GM12878 (cell line): ENCODE results near the gene BTBD6. TPM values are rescaled to one million over a fixed set of nuclear protein-coding genes. Genes with fewer than 3 reads are reported as not detected.

Experiments used
- ATAC-seq: fragments of 200-7000 bp; cut with Tn5 transposase; 3 replicates; pipeline ENCODE4 v1.9.1; 2020; ENCODE audit warnings: mild to moderate bottlenecking, moderate library complexity
- BruUV-seq: library from RNA; stranded (reverse); fragments of 400-500 nt; replicated peaks from 2 replicates; lab custom pipeline; 2021; lab: Mats Ljungman, UMichigan
- CTCF ChIA-PET: fragments of 300-600 bp; sonication (Branson Sonifier 250); formaldehyde crosslinking; extraction: SDS; loops from one replicate; lab custom pipeline; 2021; ENCODE audit warnings: inconsistent platforms; lab: Yijun Ruan, JAX
- POLR2A ChIA-PET: fragments of 350-600 bp; formaldehyde crosslinking; extraction: SDS; loops from one replicate; lab custom pipeline; 2021; ENCODE audit warnings: inconsistent platforms; lab: Charles Lee
- RAD21 ChIA-PET: fragments of 300-600 bp; sonication (Branson Sonifier 250); formaldehyde crosslinking; loops from one replicate; lab custom pipeline; 2023; ENCODE audit warnings: antibody characterized with exemption; ENCODE audit not compliant: unreplicated experiment; lab: Charles Lee
- SMC1A ChIA-PET: fragments of 300-600 bp; sonication (Branson Sonifier 250); formaldehyde crosslinking; loops from one replicate; lab custom pipeline; 2023; ENCODE audit not compliant: unreplicated experiment, uncharacterized antibody; lab: Charles Lee
- DNase-seq: peaks from one replicate; pipeline ENCODE4 v3.0.0-alpha.2; 2011; ENCODE audit warnings: low read depth, low spot score
- FAIRE-seq: peaks from 3 replicates; lab custom pipeline; 2011; peaks lifted over from hg19 to GRCh38; lab: Jason Lieb, UNC
- H2AFZ ChIP-seq: 2 replicates; pipeline ENCODE4 v1.6.0; 2011; ENCODE audit warnings: low read depth, low read length, control low read depth; ENCODE audit not compliant: control insufficient read depth
- H3K27ac ChIP-seq: 2 replicates; pipeline ENCODE4 v1.5.1; 2011; ENCODE audit warnings: control low read depth; ENCODE audit not compliant: control insufficient read depth, insufficient read depth
- H3K27me3 ChIP-seq, 2 experiments: replicated peaks in 1 of 2; 2 replicates each; pipeline versions ENCODE4 v1.6.0 to v1.6.1; 2011; ENCODE audit warnings: low read length in 1 of 2; ENCODE audit not compliant: control insufficient read depth in 2 of 2, insufficient read depth in 2 of 2
- H3K36me3 ChIP-seq, 2 experiments: 2 replicates each; pipeline ENCODE4 v1.5.1; 2011; ENCODE audit warnings: low read length in 1 of 2; ENCODE audit not compliant: control insufficient read depth in 2 of 2, insufficient read depth in 2 of 2
- H3K4me1 ChIP-seq: 2 replicates; pipeline ENCODE4 v1.6.1; 2011; ENCODE audit warnings: mild to moderate bottlenecking, low read length, moderate library complexity, mixed read lengths; ENCODE audit not compliant: control insufficient read depth, insufficient read depth
- H3K4me2 ChIP-seq: 2 replicates; pipeline ENCODE4 v1.6.0; 2011; ENCODE audit warnings: control low read depth; ENCODE audit not compliant: control insufficient read depth, insufficient read depth
- H3K4me3 ChIP-seq: fragments of 200-600 bp; sonication (generic); 2 replicates; pipeline ENCODE4 v1.5.1; 2016
- H3K79me2 ChIP-seq: 2 replicates; pipeline ENCODE4 v1.6.0; 2011; ENCODE audit warnings: low read length; ENCODE audit not compliant: control insufficient read depth, insufficient read depth
- H3K9ac ChIP-seq: 2 replicates; pipeline ENCODE4 v1.8.0; 2011; ENCODE audit warnings: low read length, control low read depth, mixed read lengths; ENCODE audit not compliant: control insufficient read depth, insufficient read depth
- H3K9me3 ChIP-seq: replicated peaks from 3 replicates; pipeline ENCODE4 v1.5.1; 2011; ENCODE audit warnings: mild to moderate bottlenecking, low read length; ENCODE audit not compliant: control insufficient read depth, insufficient read depth
- H4K20me1 ChIP-seq: 2 replicates; pipeline ENCODE4 v1.6.0; 2011; ENCODE audit not compliant: control insufficient read depth, insufficient read depth
- BHLHE40 ChIP-seq, 2 experiments: fragments of 450-650 bp in 1 of 2; IDR thresholded peaks; 2 replicates each; pipeline ENCODE4 v1.6.1; 2011 to 2017; ENCODE audit warnings: low read depth in 2 of 2, borderline replicate concordance in 1 of 2, improper control_type of control experiment in 1 of 2, low read length in 1 of 2, mild to moderate bottlenecking in 1 of 2
- CEBPB ChIP-seq, 2 experiments: fragments of 150-350 bp in 1 of 2; IDR thresholded peaks; 2 replicates each; pipeline ENCODE4 v1.6.1; 2012 to 2014; ENCODE audit warnings: low read depth in 2 of 2, low read length in 2 of 2, borderline replicate concordance in 1 of 2, inconsistent platforms in 1 of 2
- CTCF ChIP-seq, 3 experiments: IDR thresholded peaks in 2 of 3; conservative IDR thresholded peaks in 1 of 3; 2 replicates each; pipeline ENCODE4 v1.5.1; 2011; ENCODE audit warnings: low read depth in 3 of 3, low read length in 3 of 3, mild to moderate bottlenecking in 3 of 3, control low read depth in 2 of 3, moderate library complexity in 2 of 3, inconsistent platforms in 1 of 3, mixed read lengths in 1 of 3; ENCODE audit not compliant: control insufficient read depth in 2 of 3, insufficient read depth in 1 of 3; ENCODE audit errors: extremely low read depth in 1 of 3
- HDGF ChIP-seq: fragments of 450-650 bp; IDR thresholded peaks from 2 replicates; pipeline ENCODE4 v1.6.1; 2016; ENCODE audit warnings: antibody characterized with exemption
- NR2F1 ChIP-seq: fragments of 450-650 bp; conservative IDR thresholded peaks from 2 replicates; pipeline ENCODE4 v1.6.1; 2017; ENCODE audit warnings: mild to moderate bottlenecking
- RAD21 ChIP-seq: IDR thresholded peaks from 2 replicates; pipeline ENCODE4 v1.6.1; 2011; ENCODE audit warnings: mild to moderate bottlenecking, low read depth, low read length, moderate library complexity; ENCODE audit not compliant: insufficient read depth
- RUNX3 ChIP-seq: IDR thresholded peaks from 2 replicates; pipeline ENCODE4 v1.6.1; 2012; ENCODE audit warnings: low read length, inconsistent platforms
- TAF1 ChIP-seq: IDR thresholded peaks from 2 replicates; pipeline ENCODE4 v1.6.1; 2011; ENCODE audit warnings: mild to moderate bottlenecking, low read depth, low read length, borderline replicate concordance
- WGBS: methylation state at CpG from one replicate; pipeline ENCODE4 v1.1.6; 2016; ENCODE audit warnings: low lambda C conversion rate; ENCODE audit not compliant: insufficient replicate concordance, insufficient coverage; ENCODE audit errors: missing lambda C conversion rate; 5-methylcytosine and 5-hydroxymethylcytosine counted together
- in situ Hi-C: fragments of 300-500 bp; cut with MboI; formaldehyde crosslinking; loops from 9 replicates; pipeline ENCODE4 v1.14.3; 2018; ENCODE audit warnings: mixed read lengths
- intact Hi-C: fragments of 100-400 bp; cut with micrococcal nuclease; formaldehyde crosslinking; loops from one replicate; pipeline ENCODE4 v1.14.2; 2022; ENCODE audit not compliant: unreplicated experiment
- polyA plus RNA-seq, 11 experiments: library from polyadenylated mRNA; depleted of rRNA in 4 of 11; unstranded in 6 of 11; stranded (reverse) in 5 of 11; fragments of >200 nt; fragmentation: Nextera tagmentation in 4 of 11; fragmentation: Illumina TruSeq in 1 of 11; extraction: Ambion mirVana in 4 of 11; extraction: Trizol in 1 of 11; gene quantifications; 1 replicate in 1 of 11; 2 replicates in 10 of 11; pipeline versions ENCODE4 v1.2.1 to v1.2.3, GENCODE V29; 2011 to 2016; ENCODE audit warnings: inconsistent platforms in 2 of 11, missing spikeins in 2 of 11, low read depth in 1 of 11
- total RNA-seq, 4 experiments: library from RNA; depleted of rRNA in 3 of 4; stranded (reverse); fragments of >200 nt in 3 of 4; fragmentation: Illumina TruSeq in 1 of 4; extraction: Trizol in 1 of 4; gene quantifications; 2 replicates each; pipeline versions ENCODE4 v1.2.1 to v1.2.3, GENCODE V29; 2013 to 2021
- TF ChIP-seq, protein P1 (sequence below): fragments of 450-650 bp; conservative IDR thresholded peaks from 2 replicates; pipeline ENCODE4 v1.6.1; 2017; ENCODE audit warnings: mild to moderate bottlenecking, moderate library complexity

BTBD6 gene
- total and polyA plus RNA-seq, 10 of the 15 experiments (the other 5 are each of a cell fraction or from before 2014, with no cell fraction given), result 1.4 to 36.5 (median 15.8) TPM

GRCh38 chr14:105290621-105291346 lies 42.5 kb downstream of the BTBD6 start:
- TF ChIP-seq RUNX3 (peak; percentile 51), RAD21 (peak; percentile 52), TAF1 (no peak), NR2F1 (no peak), CTCF (IDR thresholded peaks at IDR 0.05 in 2 of 3, conservative IDR thresholded peaks at IDR 0.05 in 1 of 3; ENCODE audit: control insufficient read depth in 2 of 3, extremely low read depth in 1 of 3, insufficient read depth in 1 of 3, low read depth in 3 of 3, low read length in 3 of 3) (peak in 2 of 3 experiments; percentile 17 to 21; a peak in 1 of 6 replicates), CEBPB (IDR thresholded peaks at IDR 0.05; ENCODE audit: borderline replicate concordance in 1 of 2, low read depth in 2 of 2, low read length in 2 of 2) (no peak), HDGF (0 out of 2 replicates have a peak, but pooled peaks have one; percentile 23), BHLHE40 (IDR thresholded peaks at IDR 0.05; ENCODE audit: borderline replicate concordance in 1 of 2, low read depth in 2 of 2, low read length in 1 of 2) (peak in 1 of 2 experiments; percentile 29; a peak in 1 of 4 replicates)
- TF ChIP-seq, protein P1, sequence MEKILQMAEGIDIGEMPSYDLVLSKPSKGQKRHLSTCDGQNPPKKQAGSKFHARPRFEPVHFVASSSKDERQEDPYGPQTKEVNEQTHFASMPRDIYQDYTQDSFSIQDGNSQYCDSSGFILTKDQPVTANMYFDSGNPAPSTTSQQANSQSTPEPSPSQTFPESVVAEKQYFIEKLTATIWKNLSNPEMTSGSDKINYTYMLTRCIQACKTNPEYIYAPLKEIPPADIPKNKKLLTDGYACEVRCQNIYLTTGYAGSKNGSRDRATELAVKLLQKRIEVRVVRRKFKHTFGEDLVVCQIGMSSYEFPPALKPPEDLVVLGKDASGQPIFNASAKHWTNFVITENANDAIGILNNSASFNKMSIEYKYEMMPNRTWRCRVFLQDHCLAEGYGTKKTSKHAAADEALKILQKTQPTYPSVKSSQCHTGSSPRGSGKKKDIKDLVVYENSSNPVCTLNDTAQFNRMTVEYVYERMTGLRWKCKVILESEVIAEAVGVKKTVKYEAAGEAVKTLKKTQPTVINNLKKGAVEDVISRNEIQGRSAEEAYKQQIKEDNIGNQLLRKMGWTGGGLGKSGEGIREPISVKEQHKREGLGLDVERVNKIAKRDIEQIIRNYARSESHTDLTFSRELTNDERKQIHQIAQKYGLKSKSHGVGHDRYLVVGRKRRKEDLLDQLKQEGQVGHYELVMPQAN, result no peak
- Histone ChIP-seq H3K9ac (no peak overlapping the region), H3K79me2 (peaks cover 48% of the 10 kb centered on the region), H2AFZ (no peak overlapping the region), H3K4me2 (no peak overlapping the region; the same call in 1 of the 2 replicates), H3K4me1 (peaks cover 50% of the 10 kb centered on the region), H3K36me3 (no peaks in the 10 kb centered on the region), H3K4me3 (no peak overlapping the region), H3K27me3 (no peaks in the 10 kb centered on the region), H3K9me3 (no peaks in the 10 kb centered on the region), H4K20me1 (peaks cover 4% of the 10 kb centered on the region; the same call in 1 of the 2 replicates), H3K27ac (peak overlapping the region; percentile 6; the same call in 1 of the 2 replicates)
- ChIA-PET RAD21 (no interaction called here), POLR2A (no interaction called here), SMC1A (interaction anchor here (1.0 to 1.1 kb wide), 2 partner anchors 9 to 10 kb away, joined by 3 read pairs; partner anchors contain the start of gene BRF1), CTCF (no interaction called here)
- no TSS peak for BruUV-seq
- no peak for FAIRE-seq
- in situ Hi-C loops (no loop called here), intact Hi-C loops (no loop called here)
- no peak for DNase-seq
- no peak for ATAC-seq
- 72% methylated on average over 13 of the region's 13 CpGs for WGBS
